ENCODE results near the gene RGMA.

DNA sequence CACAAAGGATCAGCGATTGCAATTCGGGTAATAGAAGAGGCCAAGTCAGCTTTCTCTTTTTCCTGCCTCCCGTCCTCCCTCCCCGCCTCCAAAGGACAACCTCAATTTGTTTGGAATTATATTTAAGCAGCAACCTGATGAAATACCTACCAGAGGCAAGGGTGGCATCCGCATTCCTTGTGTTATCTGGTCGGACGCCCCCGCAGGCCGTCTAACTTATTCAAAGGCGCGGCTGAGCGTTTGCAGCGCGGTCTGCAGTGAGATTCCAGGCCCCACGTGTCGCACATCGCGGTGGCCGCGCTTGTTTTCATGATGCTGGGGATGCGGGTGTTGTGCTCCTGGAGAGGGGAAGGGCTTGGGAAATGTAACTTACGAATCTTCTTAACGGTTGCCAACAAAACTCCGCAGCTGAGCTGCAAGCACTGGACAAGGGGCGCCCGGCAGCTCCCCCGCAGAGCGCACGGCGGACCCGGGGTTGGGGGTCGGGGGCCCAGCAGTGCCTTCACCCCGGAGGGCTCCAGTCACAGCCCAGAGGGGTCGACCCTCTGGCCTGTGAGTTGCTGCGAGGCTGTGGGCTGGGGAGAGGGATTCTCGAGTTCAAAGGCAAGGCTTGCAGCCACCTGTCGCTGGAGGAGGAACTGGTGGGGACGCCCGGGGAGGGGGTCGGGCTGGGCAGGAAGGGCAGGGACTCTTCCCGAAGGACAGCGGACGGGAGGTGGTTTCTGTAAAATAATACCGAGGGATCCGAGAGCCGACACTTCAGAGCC is 20.5 kb upstream of the RGMA start:
- TF ChIP-seq, protein P1, sequence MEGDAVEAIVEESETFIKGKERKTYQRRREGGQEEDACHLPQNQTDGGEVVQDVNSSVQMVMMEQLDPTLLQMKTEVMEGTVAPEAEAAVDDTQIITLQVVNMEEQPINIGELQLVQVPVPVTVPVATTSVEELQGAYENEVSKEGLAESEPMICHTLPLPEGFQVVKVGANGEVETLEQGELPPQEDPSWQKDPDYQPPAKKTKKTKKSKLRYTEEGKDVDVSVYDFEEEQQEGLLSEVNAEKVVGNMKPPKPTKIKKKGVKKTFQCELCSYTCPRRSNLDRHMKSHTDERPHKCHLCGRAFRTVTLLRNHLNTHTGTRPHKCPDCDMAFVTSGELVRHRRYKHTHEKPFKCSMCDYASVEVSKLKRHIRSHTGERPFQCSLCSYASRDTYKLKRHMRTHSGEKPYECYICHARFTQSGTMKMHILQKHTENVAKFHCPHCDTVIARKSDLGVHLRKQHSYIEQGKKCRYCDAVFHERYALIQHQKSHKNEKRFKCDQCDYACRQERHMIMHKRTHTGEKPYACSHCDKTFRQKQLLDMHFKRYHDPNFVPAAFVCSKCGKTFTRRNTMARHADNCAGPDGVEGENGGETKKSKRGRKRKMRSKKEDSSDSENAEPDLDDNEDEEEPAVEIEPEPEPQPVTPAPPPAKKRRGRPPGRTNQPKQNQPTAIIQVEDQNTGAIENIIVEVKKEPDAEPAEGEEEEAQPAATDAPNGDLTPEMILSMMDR (conservative IDR thresholded peaks at IDR 0.05 in 1 of 2, IDR thresholded peaks at IDR 0.05 in 1 of 2; ENCODE audit: low read depth in 1 of 2, low read length in 2 of 2) = no peak
- no peak for TF ChIP-seq EZH2 (IDR thresholded peaks at IDR 0.05; ENCODE audit: low read length, missing control alignments)
